H1 (cell line): ENCODE data around the gene NFIX. TPM values are rescaled to one million over a fixed set of nuclear protein-coding genes. Genes with fewer than 3 reads are reported as not detected.

Experiments used
- BACH1 ChIP-seq: IDR thresholded peaks from 2 replicates; pipeline ENCODE4 v1.6.1; 2012; ENCODE audit warnings: low read length, improper control_type of control experiment
- CBX5 ChIP-seq: fragments of 300-800, 300-1000 bp; sonication (generic); IDR thresholded peaks from 2 replicates; pipeline ENCODE4 v1.7.1; 2016; ENCODE audit warnings: antibody characterized with exemption, low read length, low read depth
- CTBP2 ChIP-seq: IDR thresholded peaks from 2 replicates; pipeline ENCODE4 v1.7.0; 2011; ENCODE audit warnings: borderline replicate concordance, mild to moderate bottlenecking, moderate library complexity, mixed read lengths, low read length; ENCODE audit not compliant: insufficient read depth, insufficient read length
- EP300 ChIP-seq, 2 experiments: IDR thresholded peaks; 1 replicate in 1 of 2; 2 replicates in 1 of 2; pipeline ENCODE4 v1.6.1; 2011 to 2012; ENCODE audit warnings: low read depth in 2 of 2, low read length in 2 of 2, mild to moderate bottlenecking in 2 of 2, borderline replicate concordance in 1 of 2, inconsistent platforms in 1 of 2, moderate library complexity in 1 of 2
- JUND ChIP-seq: IDR thresholded peaks from 2 replicates; pipeline ENCODE4 v1.6.1; 2011; ENCODE audit warnings: mild to moderate bottlenecking, improper control_type of control experiment, low read length
- POLR2A ChIP-seq, 2 experiments: IDR thresholded peaks; 1 replicate in 1 of 2; 2 replicates in 1 of 2; pipeline ENCODE4 v1.6.1; 2011; ENCODE audit warnings: low read depth in 2 of 2, low read length in 2 of 2, mild to moderate bottlenecking in 2 of 2; ENCODE audit errors: control extremely low read depth in 1 of 2
- polyA plus RNA-seq, 7 experiments: library from polyadenylated mRNA; depleted of rRNA in 3 of 7; stranded (reverse) in 5 of 7; unstranded in 2 of 7; fragments of >200 nt in 5 of 7; fragments of 200-250 nt in 2 of 7; gene quantifications; 1 replicate in 5 of 7; 2 replicates in 1 of 7; 4 replicates in 1 of 7; pipeline versions ENCODE4 v1.2.1 to v1.2.3, GENCODE V29; 2011 to 2013; ENCODE audit warnings: missing spikeins in 2 of 7, mixed read lengths in 2 of 7
- total RNA-seq: library from RNA; stranded (reverse); fragmentation: NEBNext Ultra II Directional; extraction: Animal tissue kit (Norgen Biotek cat#: 25700); gene quantifications from 2 replicates; pipeline ENCODE4 v1.2.1, GENCODE V29; 2021
- TF ChIP-seq, protein P1 (sequence below): fragments of 300-600 bp; sonication (generic); IDR thresholded peaks from 2 replicates; pipeline ENCODE4 v1.7.1; 2012; ENCODE audit warnings: low read length, moderate library complexity, mild to moderate bottlenecking, inconsistent platforms; ENCODE audit not compliant: insufficient replicate concordance
- TF ChIP-seq, protein P2 (sequence below): IDR thresholded peaks from 2 replicates; pipeline ENCODE4 v1.6.1; 2012; ENCODE audit warnings: inconsistent platforms
- TF ChIP-seq, protein P3 (sequence below): IDR thresholded peaks from 2 replicates; pipeline ENCODE4 v1.6.1; 2012; ENCODE audit warnings: low read length, inconsistent platforms

NFIX gene
- total and polyA plus RNA-seq, 2 of the 8 experiments (the other 6 are each of a cell fraction or from before 2014, with no cell fraction given): 0.03 to 0.20 TPM

- TF ChIP-seq, protein P1, sequence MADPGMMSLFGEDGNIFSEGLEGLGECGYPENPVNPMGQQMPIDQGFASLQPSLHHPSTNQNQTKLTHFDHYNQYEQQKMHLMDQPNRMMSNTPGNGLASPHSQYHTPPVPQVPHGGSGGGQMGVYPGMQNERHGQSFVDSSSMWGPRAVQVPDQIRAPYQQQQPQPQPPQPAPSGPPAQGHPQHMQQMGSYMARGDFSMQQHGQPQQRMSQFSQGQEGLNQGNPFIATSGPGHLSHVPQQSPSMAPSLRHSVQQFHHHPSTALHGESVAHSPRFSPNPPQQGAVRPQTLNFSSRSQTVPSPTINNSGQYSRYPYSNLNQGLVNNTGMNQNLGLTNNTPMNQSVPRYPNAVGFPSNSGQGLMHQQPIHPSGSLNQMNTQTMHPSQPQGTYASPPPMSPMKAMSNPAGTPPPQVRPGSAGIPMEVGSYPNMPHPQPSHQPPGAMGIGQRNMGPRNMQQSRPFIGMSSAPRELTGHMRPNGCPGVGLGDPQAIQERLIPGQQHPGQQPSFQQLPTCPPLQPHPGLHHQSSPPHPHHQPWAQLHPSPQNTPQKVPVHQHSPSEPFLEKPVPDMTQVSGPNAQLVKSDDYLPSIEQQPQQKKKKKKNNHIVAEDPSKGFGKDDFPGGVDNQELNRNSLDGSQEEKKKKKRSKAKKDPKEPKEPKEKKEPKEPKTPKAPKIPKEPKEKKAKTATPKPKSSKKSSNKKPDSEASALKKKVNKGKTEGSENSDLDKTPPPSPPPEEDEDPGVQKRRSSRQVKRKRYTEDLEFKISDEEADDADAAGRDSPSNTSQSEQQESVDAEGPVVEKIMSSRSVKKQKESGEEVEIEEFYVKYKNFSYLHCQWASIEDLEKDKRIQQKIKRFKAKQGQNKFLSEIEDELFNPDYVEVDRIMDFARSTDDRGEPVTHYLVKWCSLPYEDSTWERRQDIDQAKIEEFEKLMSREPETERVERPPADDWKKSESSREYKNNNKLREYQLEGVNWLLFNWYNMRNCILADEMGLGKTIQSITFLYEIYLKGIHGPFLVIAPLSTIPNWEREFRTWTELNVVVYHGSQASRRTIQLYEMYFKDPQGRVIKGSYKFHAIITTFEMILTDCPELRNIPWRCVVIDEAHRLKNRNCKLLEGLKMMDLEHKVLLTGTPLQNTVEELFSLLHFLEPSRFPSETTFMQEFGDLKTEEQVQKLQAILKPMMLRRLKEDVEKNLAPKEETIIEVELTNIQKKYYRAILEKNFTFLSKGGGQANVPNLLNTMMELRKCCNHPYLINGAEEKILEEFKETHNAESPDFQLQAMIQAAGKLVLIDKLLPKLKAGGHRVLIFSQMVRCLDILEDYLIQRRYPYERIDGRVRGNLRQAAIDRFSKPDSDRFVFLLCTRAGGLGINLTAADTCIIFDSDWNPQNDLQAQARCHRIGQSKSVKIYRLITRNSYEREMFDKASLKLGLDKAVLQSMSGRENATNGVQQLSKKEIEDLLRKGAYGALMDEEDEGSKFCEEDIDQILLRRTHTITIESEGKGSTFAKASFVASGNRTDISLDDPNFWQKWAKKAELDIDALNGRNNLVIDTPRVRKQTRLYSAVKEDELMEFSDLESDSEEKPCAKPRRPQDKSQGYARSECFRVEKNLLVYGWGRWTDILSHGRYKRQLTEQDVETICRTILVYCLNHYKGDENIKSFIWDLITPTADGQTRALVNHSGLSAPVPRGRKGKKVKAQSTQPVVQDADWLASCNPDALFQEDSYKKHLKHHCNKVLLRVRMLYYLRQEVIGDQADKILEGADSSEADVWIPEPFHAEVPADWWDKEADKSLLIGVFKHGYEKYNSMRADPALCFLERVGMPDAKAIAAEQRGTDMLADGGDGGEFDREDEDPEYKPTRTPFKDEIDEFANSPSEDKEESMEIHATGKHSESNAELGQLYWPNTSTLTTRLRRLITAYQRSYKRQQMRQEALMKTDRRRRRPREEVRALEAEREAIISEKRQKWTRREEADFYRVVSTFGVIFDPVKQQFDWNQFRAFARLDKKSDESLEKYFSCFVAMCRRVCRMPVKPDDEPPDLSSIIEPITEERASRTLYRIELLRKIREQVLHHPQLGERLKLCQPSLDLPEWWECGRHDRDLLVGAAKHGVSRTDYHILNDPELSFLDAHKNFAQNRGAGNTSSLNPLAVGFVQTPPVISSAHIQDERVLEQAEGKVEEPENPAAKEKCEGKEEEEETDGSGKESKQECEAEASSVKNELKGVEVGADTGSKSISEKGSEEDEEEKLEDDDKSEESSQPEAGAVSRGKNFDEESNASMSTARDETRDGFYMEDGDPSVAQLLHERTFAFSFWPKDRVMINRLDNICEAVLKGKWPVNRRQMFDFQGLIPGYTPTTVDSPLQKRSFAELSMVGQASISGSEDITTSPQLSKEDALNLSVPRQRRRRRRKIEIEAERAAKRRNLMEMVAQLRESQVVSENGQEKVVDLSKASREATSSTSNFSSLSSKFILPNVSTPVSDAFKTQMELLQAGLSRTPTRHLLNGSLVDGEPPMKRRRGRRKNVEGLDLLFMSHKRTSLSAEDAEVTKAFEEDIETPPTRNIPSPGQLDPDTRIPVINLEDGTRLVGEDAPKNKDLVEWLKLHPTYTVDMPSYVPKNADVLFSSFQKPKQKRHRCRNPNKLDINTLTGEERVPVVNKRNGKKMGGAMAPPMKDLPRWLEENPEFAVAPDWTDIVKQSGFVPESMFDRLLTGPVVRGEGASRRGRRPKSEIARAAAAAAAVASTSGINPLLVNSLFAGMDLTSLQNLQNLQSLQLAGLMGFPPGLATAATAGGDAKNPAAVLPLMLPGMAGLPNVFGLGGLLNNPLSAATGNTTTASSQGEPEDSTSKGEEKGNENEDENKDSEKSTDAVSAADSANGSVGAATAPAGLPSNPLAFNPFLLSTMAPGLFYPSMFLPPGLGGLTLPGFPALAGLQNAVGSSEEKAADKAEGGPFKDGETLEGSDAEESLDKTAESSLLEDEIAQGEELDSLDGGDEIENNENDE: no peak
- no peak for TF ChIP-seq CBX5
- TF ChIP-seq, protein P2, sequence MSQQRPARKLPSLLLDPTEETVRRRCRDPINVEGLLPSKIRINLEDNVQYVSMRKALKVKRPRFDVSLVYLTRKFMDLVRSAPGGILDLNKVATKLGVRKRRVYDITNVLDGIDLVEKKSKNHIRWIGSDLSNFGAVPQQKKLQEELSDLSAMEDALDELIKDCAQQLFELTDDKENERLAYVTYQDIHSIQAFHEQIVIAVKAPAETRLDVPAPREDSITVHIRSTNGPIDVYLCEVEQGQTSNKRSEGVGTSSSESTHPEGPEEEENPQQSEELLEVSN: no peak
- no peak for TF ChIP-seq JUND
- peak; percentile 99 for TF ChIP-seq CTBP2
- TF ChIP-seq EP300 (IDR thresholded peaks at IDR 0.05; ENCODE audit: borderline replicate concordance in 1 of 2, low read depth in 2 of 2, low read length in 2 of 2): no peak
- TF ChIP-seq BACH1: no peak
- TF ChIP-seq, protein P3, sequence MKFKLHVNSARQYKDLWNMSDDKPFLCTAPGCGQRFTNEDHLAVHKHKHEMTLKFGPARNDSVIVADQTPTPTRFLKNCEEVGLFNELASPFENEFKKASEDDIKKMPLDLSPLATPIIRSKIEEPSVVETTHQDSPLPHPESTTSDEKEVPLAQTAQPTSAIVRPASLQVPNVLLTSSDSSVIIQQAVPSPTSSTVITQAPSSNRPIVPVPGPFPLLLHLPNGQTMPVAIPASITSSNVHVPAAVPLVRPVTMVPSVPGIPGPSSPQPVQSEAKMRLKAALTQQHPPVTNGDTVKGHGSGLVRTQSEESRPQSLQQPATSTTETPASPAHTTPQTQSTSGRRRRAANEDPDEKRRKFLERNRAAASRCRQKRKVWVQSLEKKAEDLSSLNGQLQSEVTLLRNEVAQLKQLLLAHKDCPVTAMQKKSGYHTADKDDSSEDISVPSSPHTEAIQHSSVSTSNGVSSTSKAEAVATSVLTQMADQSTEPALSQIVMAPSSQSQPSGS: no peak
- TF ChIP-seq POLR2A (IDR thresholded peaks at IDR 0.05; ENCODE audit: control extremely low read depth in 1 of 2, low read depth in 2 of 2, low read length in 2 of 2): no peak
Observed at GRCh38 chr19:13020002-13020414, 24.7 kb downstream of the NFIX start (continued).
